Erythroblast (primary cell): Measurements from ENCODE around the gene KIF26B.

Experiments used
- GATA1 ChIP-seq: IDR thresholded peaks from 2 replicates; pipeline ENCODE4 v1.6.1; 2011; ENCODE audit warnings: low read depth, mild to moderate bottlenecking, control low read depth, low read length, moderate library complexity
- POLR2A ChIP-seq: IDR thresholded peaks from 2 replicates; pipeline ENCODE4 v1.6.1; 2011; ENCODE audit warnings: mild to moderate bottlenecking, low read length

DNA sequence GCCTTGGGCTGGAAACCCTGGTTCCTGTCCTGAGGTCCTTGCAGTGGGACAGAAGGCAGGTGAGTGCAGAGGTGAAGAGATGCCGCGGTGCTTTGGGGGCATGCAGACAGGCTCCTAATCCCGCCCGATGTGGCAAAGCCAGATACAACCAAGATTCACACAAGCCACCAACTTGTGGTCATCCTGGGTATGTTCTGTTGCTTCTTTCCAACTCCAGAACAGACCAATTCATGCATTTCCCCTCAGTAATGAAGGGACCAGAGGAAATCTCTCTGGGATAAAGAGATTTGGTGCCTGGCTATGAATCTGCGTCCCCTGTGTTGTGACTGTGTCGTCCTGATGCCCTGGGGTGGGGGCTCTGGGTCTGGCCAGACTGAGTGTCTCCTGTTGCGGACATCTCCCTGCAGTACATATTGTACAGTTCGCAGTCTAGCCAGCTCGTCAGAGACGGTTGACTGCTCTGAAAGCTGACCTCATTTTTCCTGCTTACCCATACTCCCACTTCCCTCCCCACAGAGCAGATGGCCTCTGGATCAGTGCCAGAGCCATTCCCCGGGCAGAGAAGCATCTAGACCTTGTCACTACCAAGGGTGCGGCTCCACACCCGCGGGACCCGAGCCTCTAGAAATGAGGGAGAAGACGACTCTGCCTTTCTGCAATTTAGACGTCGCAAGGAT is 216.3 kb downstream of the KIF26B start:
- TF ChIP-seq POLR2A (no peak), GATA1 (no peak)
